Tibial artery (tissue), 4 donors: ENCODE data around the gene HMGN1.
A peak's percentile ranks its signal among the peaks of the same experiment; 100 is the strongest.
"Not testable (repeated sequence)": the region's sequence is repeated elsewhere in the genome, so short reads cannot be mapped to it uniquely, and the experiment has no call there.

Source experiments
- DNase-seq, 2 donors: peaks; one replicate each; pipeline ENCODE4 v3.0.0-alpha.2; 2019
- H3K27ac ChIP-seq, 2 donors: fragments of 200-600 bp; sonication (generic) in 1 of 2; 1 replicate in 1 of 2; 2 replicates in 1 of 2; pipeline ENCODE4 v1.5.1; 2018 to 2019; ENCODE audit warnings: mild to moderate bottlenecking in 1 of 2
- H3K27me3 ChIP-seq, 2 donors: fragments of 200-600 bp; sonication (generic) in 1 of 2; one replicate each; pipeline versions ENCODE4 v1.5.1 to v1.6.0; 2016 to 2019
- H3K36me3 ChIP-seq, 3 donors: fragments of 200-600 bp; sonication (generic) in 2 of 3; one replicate each; pipeline ENCODE4 v1.5.1; 2016 to 2019; ENCODE audit warnings: mild to moderate bottlenecking in 2 of 3
- H3K4me1 ChIP-seq, 4 donors: fragments of 200-600 bp; sonication (generic) in 2 of 4; 1 replicate in 3 of 4; 2 replicates in 1 of 4; pipeline ENCODE4 v1.5.1; 2016 to 2019
- H3K4me3 ChIP-seq, 2 donors: fragments of 200-600 bp; sonication (generic) in 1 of 2; 1 replicate in 1 of 2; 2 replicates in 1 of 2; pipeline ENCODE4 v1.5.1; 2018 to 2019; ENCODE audit warnings: mild to moderate bottlenecking in 2 of 2
- H3K9me3 ChIP-seq, 3 donors: fragments of 200-600 bp; sonication (generic) in 1 of 3; one replicate each; pipeline ENCODE4 v1.5.1; 2016 to 2019
- intact Hi-C: fragments of 100-400 bp; cut with DNase I; formaldehyde crosslinking; loops from one replicate; pipeline ENCODE4 v1.15.0; 2023; ENCODE audit warnings: low total_unique reads
- TF ChIP-seq, protein P1 (sequence below), 2 experiments: fragments of 200-600 bp in 1 of 2; fragments of 450-650 bp in 1 of 2; IDR thresholded peaks; one replicate each; pipeline ENCODE4 v1.5.1; 2017 to 2019; ENCODE audit warnings: antibody characterized with exemption in 2 of 2, mild to moderate bottlenecking in 1 of 2, moderate library complexity in 1 of 2

The HMGN1 gene

DNA sequence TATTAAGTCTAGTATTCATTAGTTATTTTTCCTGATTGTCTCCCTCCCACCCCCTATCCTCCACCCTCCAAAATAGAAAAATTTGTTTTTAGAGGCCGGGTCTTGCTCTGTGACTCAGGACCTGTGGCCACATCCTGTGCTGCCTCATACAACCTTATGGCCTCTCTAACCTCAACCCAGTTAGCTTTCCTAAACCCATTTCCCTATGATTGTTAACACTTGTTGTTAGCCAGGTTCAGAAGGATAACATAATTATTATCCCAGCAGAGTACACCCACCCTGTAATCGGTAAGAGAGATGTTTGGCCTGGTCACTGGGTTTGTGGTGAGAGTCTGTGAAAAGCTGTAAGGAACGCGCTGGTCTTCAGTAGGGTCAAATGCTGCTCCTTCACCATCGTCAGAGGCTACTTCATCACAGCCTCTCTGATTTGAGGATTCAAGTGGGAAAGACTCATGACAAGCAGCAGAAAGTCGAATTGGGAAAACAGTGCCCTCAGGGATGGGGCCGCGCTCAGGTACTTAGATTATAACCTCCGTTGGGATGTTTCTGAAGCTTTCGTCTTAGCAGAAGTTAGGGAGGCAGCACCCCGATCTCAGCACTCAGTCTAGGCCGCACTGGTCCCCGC, 35.9 kb upstream of the HMGN1 start:
- H3K4me3 ChIP-seq: no peak overlapping the region
- intact Hi-C loops: loop anchor here (10.0 kb wide), 2 partner anchors 60 to 200 kb away; partner anchors contain the start of genes LCA5L and PSMG1
- no peaks in the 10 kb centered on the region for H3K36me3 ChIP-seq
- TF ChIP-seq, protein P1, sequence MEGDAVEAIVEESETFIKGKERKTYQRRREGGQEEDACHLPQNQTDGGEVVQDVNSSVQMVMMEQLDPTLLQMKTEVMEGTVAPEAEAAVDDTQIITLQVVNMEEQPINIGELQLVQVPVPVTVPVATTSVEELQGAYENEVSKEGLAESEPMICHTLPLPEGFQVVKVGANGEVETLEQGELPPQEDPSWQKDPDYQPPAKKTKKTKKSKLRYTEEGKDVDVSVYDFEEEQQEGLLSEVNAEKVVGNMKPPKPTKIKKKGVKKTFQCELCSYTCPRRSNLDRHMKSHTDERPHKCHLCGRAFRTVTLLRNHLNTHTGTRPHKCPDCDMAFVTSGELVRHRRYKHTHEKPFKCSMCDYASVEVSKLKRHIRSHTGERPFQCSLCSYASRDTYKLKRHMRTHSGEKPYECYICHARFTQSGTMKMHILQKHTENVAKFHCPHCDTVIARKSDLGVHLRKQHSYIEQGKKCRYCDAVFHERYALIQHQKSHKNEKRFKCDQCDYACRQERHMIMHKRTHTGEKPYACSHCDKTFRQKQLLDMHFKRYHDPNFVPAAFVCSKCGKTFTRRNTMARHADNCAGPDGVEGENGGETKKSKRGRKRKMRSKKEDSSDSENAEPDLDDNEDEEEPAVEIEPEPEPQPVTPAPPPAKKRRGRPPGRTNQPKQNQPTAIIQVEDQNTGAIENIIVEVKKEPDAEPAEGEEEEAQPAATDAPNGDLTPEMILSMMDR (IDR thresholded peaks at IDR 0.05): no peak
- H3K9me3 ChIP-seq: no peaks in the 10 kb centered on the region
- peaks cover 0 to 48% (median 34%) of the 10 kb centered on the region in 4 donors for H3K4me1 ChIP-seq
- no peak for DNase-seq
- H3K27ac ChIP-seq: peak overlapping the region in 1 of 2 donors; percentile 51
- H3K27me3 ChIP-seq: no peaks in the 10 kb centered on the region

DNA sequence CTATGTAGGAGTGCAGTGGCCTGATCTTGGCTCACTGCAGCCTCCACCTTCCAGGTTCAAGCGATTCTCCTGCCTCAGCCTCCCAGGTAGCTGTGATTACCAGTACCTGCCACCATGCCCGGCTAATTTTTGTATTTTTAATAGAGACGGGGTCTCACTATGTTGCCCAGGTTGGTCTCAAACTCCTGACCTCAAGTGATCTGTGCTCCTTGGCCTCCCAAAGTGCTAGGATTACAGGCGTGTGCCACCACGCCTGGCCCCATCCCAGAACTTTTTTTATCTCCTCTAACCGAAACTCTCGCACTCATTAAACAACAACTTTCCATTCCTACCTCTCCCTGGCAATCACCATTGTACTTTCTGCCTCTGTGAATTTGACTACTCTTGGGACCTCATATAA, 33.2 kb upstream of the HMGN1 start:
- H3K27me3 ChIP-seq, H3K36me3 ChIP-seq, H3K9me3 ChIP-seq, DNase-seq, H3K27ac ChIP-seq, H3K4me3 ChIP-seq: not testable (repeated sequence)
- intact Hi-C loops: loop anchor here (10.0 kb wide), 2 partner anchors 63 to 197 kb away; partner anchors contain the start of genes LCA5L and PSMG1
- peaks cover 0 to 32% (median 21%) of the 10 kb centered on the region in 4 donors for H3K4me1 ChIP-seq

GRCh38 chr21:39381009-39381408, 32.1 kb upstream of the HMGN1 start:
- peak overlapping the region; percentile 70 to 81 for H3K4me3 ChIP-seq
- intact Hi-C loops: loop anchor here (10.0 kb wide), 2 partner anchors 64 to 196 kb away; partner anchors contain the start of genes LCA5L and PSMG1
- TF ChIP-seq, protein P1 (IDR thresholded peaks at IDR 0.05): no peak
- peak overlapping the region; percentile 86 to 94 for H3K27ac ChIP-seq
- DNase-seq: no peak
- no peaks in the 10 kb centered on the region for H3K9me3 ChIP-seq
- no peaks in the 10 kb centered on the region for H3K27me3 ChIP-seq
- H3K36me3 ChIP-seq: no peaks in the 10 kb centered on the region
- peaks cover 0 to 21% (median 14%) of the 10 kb centered on the region in 4 donors for H3K4me1 ChIP-seq

- H3K36me3 ChIP-seq: no peaks in the 10 kb centered on the region
- no peaks in the 10 kb centered on the region for H3K9me3 ChIP-seq
- peaks cover 0 to 20% (median 12%) of the 10 kb centered on the region in 4 donors for H3K4me1 ChIP-seq
- intact Hi-C loops: loop anchor here (10.0 kb wide), 2 partner anchors 65 to 195 kb away; partner anchors contain the start of genes LCA5L and PSMG1
- peak overlapping the region; percentile 86 to 94 for H3K27ac ChIP-seq
- H3K4me3 ChIP-seq: peak overlapping the region; percentile 70 to 81
- TF ChIP-seq, protein P1 (IDR thresholded peaks at IDR 0.05): no peak
- no peaks in the 10 kb centered on the region for H3K27me3 ChIP-seq
- peak; percentile 96 for DNase-seq
Observed at GRCh38 chr21:39379986-39380891, 31.4 kb upstream of the HMGN1 start.

DNA sequence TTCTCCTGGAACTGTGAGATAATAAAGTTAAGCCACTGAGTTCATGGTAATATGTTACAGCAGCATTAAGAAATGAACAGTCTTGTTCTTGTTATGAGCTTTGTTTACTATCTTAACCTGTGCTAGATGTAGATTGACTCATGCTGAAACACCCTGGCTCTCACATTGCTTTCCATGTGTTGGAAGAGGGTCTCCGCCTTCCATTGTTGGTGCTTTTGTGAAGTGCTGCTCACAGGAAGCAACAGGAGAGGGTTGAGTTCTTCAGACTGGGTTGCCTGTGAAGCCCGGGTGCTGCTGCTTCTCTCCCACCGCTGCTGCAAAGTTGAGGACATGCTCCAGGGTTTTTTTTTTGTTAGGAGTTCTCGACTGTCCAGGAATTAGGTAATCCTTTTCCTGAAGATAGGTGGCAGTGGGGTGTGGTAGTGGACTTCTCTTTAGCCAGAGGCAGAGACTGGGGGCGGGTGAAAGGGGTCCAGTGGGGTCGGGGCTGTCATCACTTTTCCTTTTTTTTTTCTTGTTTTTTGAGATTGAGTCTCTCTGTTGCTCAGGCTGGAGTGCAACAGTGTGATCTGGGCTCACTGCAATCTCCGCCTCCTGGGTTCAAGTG, 28.7 kb upstream of the HMGN1 start:
- no peak overlapping the region for H3K4me3 ChIP-seq
- TF ChIP-seq, protein P1 (IDR thresholded peaks at IDR 0.05): no peak
- no peak for DNase-seq
- H3K9me3 ChIP-seq: no peaks in the 10 kb centered on the region
- intact Hi-C loops: no loop called here
- peaks cover 0 to 20% (median 10%) of the 10 kb centered on the region in 4 donors for H3K4me1 ChIP-seq
- H3K27ac ChIP-seq: no peak overlapping the region
- H3K27me3 ChIP-seq: no peaks in the 10 kb centered on the region
- H3K36me3 ChIP-seq: no peaks in the 10 kb centered on the region
